Neutrophil (primary cell): ENCODE measurements around the gene DMXL2.

Source experiments
- H3K27ac ChIP-seq: fragments of 200-600 bp; sonication (generic); 2 replicates; pipeline ENCODE4 v1.5.1; 2016; ENCODE audit warnings: mild to moderate bottlenecking, moderate library complexity
- H3K27me3 ChIP-seq: fragments of 200-600 bp; sonication (generic); 2 replicates; pipeline ENCODE4 v1.6.0; 2016; ENCODE audit warnings: mild to moderate bottlenecking
- H3K36me3 ChIP-seq: fragments of 200-600 bp; sonication (generic); 2 replicates; pipeline ENCODE4 v1.5.1; 2017
- H3K4me1 ChIP-seq, 2 experiments: fragments of 200-600 bp in 1 of 2; sonication (generic) in 1 of 2; 1 replicate in 1 of 2; 2 replicates in 1 of 2; pipeline versions ENCODE4 v1.5.1 to v1.6.1; 2013 to 2016; ENCODE audit warnings: low read depth in 1 of 2, low read length in 1 of 2, mild to moderate bottlenecking in 1 of 2, moderate library complexity in 1 of 2; ENCODE audit not compliant: control insufficient read depth in 1 of 2, insufficient read depth in 1 of 2
- H3K4me3 ChIP-seq, 2 experiments: fragments of 200-600 bp in 1 of 2; sonication (generic) in 1 of 2; 1 replicate in 1 of 2; 2 replicates in 1 of 2; pipeline ENCODE4 v1.5.1; 2013 to 2016; ENCODE audit warnings: low read depth in 1 of 2, low read length in 1 of 2, mild to moderate bottlenecking in 1 of 2, moderate library complexity in 1 of 2
- H3K9me3 ChIP-seq: fragments of 200-600 bp; sonication (generic); 2 replicates; pipeline ENCODE4 v1.5.1; 2016
- CTCF ChIP-seq: fragments of 200-600 bp; sonication (generic); IDR thresholded peaks from 2 replicates; pipeline ENCODE4 v1.5.1; 2016; ENCODE audit warnings: antibody characterized with exemption

DMXL2 gene

GRCh38 chr15:51588966-51589365 is 33.6 kb downstream of the DMXL2 start:
- Histone ChIP-seq H3K9me3 (no peaks in the 10 kb centered on the region), H3K4me3 (no peak overlapping the region), H3K27ac (peak overlapping the region; percentile 64), H3K36me3 (no peaks in the 10 kb centered on the region), H3K27me3 (no peaks in the 10 kb centered on the region), H3K4me1 (peaks cover 27 to 43% of the 10 kb centered on the region in 2 experiments)
- TF ChIP-seq CTCF: no peak

GRCh38 chr15:51585986-51586385 is 36.6 kb downstream of the DMXL2 start:
- TF ChIP-seq CTCF: no peak
- Histone ChIP-seq H3K9me3 (no peaks in the 10 kb centered on the region), H3K4me3 (peak overlapping the region; percentile 7 to 22), H3K36me3 (no peaks in the 10 kb centered on the region), H3K27me3 (no peaks in the 10 kb centered on the region), H3K4me1 (peaks cover 42 to 60% of the 10 kb centered on the region in 2 experiments), H3K27ac (peak overlapping the region; percentile 86)

- TF ChIP-seq CTCF: no peak
- Histone ChIP-seq H3K9me3 (no peaks in the 10 kb centered on the region), H3K27ac (peak overlapping the region; percentile 85), H3K4me3 (no peak overlapping the region), H3K27me3 (no peaks in the 10 kb centered on the region), H3K36me3 (no peaks in the 10 kb centered on the region), H3K4me1 (peaks cover 70 to 71% of the 10 kb centered on the region in 2 experiments)
Observed at GRCh38 chr15:51580982-51581381, 41.6 kb downstream of the DMXL2 start.

GRCh38 chr15:51580385-51580784 is 42.2 kb downstream of the DMXL2 start:
- Histone ChIP-seq H3K4me3 (no peak overlapping the region), H3K36me3 (no peaks in the 10 kb centered on the region), H3K27me3 (no peaks in the 10 kb centered on the region), H3K27ac (peak overlapping the region; percentile 85), H3K4me1 (peaks cover 70 to 71% of the 10 kb centered on the region in 2 experiments), H3K9me3 (no peaks in the 10 kb centered on the region)
- TF ChIP-seq CTCF: no peak

- TF ChIP-seq CTCF: no peak
- Histone ChIP-seq H3K36me3 (no peaks in the 10 kb centered on the region), H3K9me3 (no peaks in the 10 kb centered on the region), H3K27ac (peak overlapping the region; percentile 85), H3K4me1 (peaks cover 77 to 81% of the 10 kb centered on the region in 2 experiments), H3K27me3 (no peaks in the 10 kb centered on the region), H3K4me3 (no peak overlapping the region)
Observed at GRCh38 chr15:51579012-51579411, 43.6 kb downstream of the DMXL2 start.
